Measurements from ENCODE around the gene ZNF362.
"Not testable (repeated sequence)": the region's sequence is repeated elsewhere in the genome, so short reads cannot be mapped to it uniquely, and the experiment has no call there.

Gene ZNF362

GRCh38 chr1:33287317-33287716, 31.0 kb downstream of the ZNF362 start:
- DNase-seq (ENCODE audit: low read depth), result no peak

- no peak for DNase-seq (ENCODE audit: low read depth)
These were observed 32.9 kb downstream of the ZNF362 start for GRCh38 chr1:33288976-33289857.

GRCh38 chr1:33289858-33290154, 33.5 kb downstream of the ZNF362 start:
- no peak for DNase-seq (ENCODE audit: low read depth)

GRCh38 chr1:33290615-33291014, 34.3 kb downstream of the ZNF362 start:
- not testable (repeated sequence) for DNase-seq (ENCODE audit: low read depth)

- DNase-seq (ENCODE audit: low read depth), result no peak
These were observed 36.5 kb downstream of the ZNF362 start for GRCh38 chr1:33292726-33293340.

GRCh38 chr1:33294071-33295010, 38.0 kb downstream of the ZNF362 start:
- DNase-seq (ENCODE audit: low read depth), result no peak

GRCh38 chr1:33295023-33295422, 38.7 kb downstream of the ZNF362 start:
- no peak for DNase-seq (ENCODE audit: low read depth)

- peak; percentile 80 for DNase-seq (ENCODE audit: low read depth)
These were observed 39.3 kb downstream of the ZNF362 start for GRCh38 chr1:33295450-33296081.

- no peak for DNase-seq (ENCODE audit: low read depth)
These were observed 39.8 kb downstream of the ZNF362 start for GRCh38 chr1:33296082-33296458.

- no peak for DNase-seq (ENCODE audit: low read depth)
These were observed 40.5 kb downstream of the ZNF362 start for GRCh38 chr1:33296824-33297223.

GRCh38 chr1:33297911-33298622, 41.8 kb downstream of the ZNF362 start:
- DNase-seq (ENCODE audit: low read depth), result no peak

GRCh38 chr1:33298623-33299277, 42.5 kb downstream of the ZNF362 start:
- no peak for DNase-seq (ENCODE audit: low read depth)

- no peak for DNase-seq (ENCODE audit: low read depth)
These were observed 43.3 kb downstream of the ZNF362 start for GRCh38 chr1:33299461-33300155.

- no peak for DNase-seq (ENCODE audit: low read depth)
These were observed 44.4 kb downstream of the ZNF362 start for GRCh38 chr1:33300673-33301072.

GRCh38 chr1:33301273-33301984, 45.1 kb downstream of the ZNF362 start:
- DNase-seq (ENCODE audit: low read depth), result no peak

- no peak for DNase-seq (ENCODE audit: low read depth)
These were observed 46.0 kb downstream of the ZNF362 start for GRCh38 chr1:33302325-33302724.

GRCh38 chr1:33305016-33305415, 48.7 kb downstream of the ZNF362 start:
- no peak for DNase-seq (ENCODE audit: low read depth)

- no peak for DNase-seq (ENCODE audit: low read depth)
These were observed 49.7 kb downstream of the ZNF362 start for GRCh38 chr1:33305816-33306652.

Measured in activated T-helper 1 cell treated with Interleukin-2 at 50 U/mL for 16 hours (primary cell).